Measurements from ENCODE around the gene EEF1G. TPM values are rescaled to one million over a fixed set of nuclear protein-coding genes. Genes with fewer than 3 reads are reported as not detected.

The EEF1G gene
- total and polyA plus RNA-seq, 2 of the 13 experiments (the other 11 are each of a cell fraction or from before 2014, with no cell fraction given) = 1,787 to 2,144 TPM

DNA sequence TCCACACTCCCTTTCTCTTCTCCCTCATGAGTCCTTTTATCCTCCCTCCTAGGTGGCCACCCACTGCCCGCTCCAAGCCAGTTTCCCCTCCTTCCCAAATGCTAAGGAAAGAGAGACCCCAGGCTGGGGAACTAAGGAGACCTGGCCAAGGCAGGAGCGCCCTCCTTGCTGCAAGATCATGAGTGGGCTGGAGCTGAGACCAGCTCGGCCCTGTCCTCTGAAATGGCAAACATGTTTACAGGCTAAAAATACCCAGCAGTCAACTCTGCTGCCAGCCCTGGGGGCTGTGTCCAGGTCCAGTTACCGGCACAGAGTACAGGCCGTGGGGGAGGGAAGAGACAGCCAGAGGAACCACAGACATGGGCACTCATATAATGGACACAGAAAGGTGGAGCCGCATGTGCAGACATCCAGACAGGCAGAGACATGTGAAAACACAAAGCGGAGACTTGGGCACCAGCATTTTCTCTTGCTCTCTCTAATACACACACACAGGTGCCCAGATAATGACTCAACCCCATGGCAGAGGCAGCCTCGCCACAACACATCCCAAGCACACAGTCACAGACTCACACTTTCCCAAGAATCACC, 25.9 kb downstream of the EEF1G start (continued):
- TF ChIP-seq, protein P1, sequence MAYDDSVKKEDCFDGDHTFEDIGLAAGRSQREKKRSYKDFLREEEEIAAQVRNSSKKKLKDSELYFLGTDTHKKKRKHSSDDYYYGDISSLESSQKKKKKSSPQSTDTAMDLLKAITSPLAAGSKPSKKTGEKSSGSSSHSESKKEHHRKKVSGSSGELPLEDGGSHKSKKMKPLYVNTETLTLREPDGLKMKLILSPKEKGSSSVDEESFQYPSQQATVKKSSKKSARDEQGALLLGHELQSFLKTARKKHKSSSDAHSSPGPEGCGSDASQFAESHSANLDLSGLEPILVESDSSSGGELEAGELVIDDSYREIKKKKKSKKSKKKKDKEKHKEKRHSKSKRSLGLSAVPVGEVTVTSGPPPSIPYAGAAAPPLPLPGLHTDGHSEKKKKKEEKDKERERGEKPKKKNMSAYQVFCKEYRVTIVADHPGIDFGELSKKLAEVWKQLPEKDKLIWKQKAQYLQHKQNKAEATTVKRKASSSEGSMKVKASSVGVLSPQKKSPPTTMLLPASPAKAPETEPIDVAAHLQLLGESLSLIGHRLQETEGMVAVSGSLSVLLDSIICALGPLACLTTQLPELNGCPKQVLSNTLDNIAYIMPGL (CRISPR knock-in tag; IDR thresholded peaks at IDR 0.05; ENCODE audit: borderline replicate concordance in 1 of 2, low read depth in 1 of 2) = peak; percentile 18 to 61; a peak in 2 of 4 replicates
- TF ChIP-seq, protein P2, sequence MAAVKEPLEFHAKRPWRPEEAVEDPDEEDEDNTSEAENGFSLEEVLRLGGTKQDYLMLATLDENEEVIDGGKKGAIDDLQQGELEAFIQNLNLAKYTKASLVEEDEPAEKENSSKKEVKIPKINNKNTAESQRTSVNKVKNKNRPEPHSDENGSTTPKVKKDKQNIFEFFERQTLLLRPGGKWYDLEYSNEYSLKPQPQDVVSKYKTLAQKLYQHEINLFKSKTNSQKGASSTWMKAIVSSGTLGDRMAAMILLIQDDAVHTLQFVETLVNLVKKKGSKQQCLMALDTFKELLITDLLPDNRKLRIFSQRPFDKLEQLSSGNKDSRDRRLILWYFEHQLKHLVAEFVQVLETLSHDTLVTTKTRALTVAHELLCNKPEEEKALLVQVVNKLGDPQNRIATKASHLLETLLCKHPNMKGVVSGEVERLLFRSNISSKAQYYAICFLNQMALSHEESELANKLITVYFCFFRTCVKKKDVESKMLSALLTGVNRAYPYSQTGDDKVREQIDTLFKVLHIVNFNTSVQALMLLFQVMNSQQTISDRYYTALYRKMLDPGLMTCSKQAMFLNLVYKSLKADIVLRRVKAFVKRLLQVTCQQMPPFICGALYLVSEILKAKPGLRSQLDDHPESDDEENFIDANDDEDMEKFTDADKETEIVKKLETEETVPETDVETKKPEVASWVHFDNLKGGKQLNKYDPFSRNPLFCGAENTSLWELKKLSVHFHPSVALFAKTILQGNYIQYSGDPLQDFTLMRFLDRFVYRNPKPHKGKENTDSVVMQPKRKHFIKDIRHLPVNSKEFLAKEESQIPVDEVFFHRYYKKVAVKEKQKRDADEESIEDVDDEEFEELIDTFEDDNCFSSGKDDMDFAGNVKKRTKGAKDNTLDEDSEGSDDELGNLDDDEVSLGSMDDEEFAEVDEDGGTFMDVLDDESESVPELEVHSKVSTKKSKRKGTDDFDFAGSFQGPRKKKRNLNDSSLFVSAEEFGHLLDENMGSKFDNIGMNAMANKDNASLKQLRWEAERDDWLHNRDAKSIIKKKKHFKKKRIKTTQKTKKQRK (IDR thresholded peaks at IDR 0.05; ENCODE audit: low read length) = no peak
- TF ChIP-seq, protein P3, sequence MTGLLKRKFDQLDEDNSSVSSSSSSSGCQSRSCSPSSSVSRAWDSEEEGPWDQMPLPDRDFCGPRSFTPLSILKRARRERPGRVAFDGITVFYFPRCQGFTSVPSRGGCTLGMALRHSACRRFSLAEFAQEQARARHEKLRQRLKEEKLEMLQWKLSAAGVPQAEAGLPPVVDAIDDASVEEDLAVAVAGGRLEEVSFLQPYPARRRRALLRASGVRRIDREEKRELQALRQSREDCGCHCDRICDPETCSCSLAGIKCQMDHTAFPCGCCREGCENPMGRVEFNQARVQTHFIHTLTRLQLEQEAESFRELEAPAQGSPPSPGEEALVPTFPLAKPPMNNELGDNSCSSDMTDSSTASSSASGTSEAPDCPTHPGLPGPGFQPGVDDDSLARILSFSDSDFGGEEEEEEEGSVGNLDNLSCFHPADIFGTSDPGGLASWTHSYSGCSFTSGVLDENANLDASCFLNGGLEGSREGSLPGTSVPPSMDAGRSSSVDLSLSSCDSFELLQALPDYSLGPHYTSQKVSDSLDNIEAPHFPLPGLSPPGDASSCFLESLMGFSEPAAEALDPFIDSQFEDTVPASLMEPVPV (CRISPR knock-in tag; IDR thresholded peaks at IDR 0.05) = no peak
- TF ChIP-seq ZNF274 (CRISPR knock-in tag; IDR thresholded peaks at IDR 0.05) (no peak), POGZ (CRISPR knock-in tag; IDR thresholded peaks at IDR 0.05) (peak; percentile 14; the same call in 1 of the 2 replicates), ATM (IDR thresholded peaks at IDR 0.05; ENCODE audit: borderline replicate concordance) (no peak), ZNF121 (CRISPR knock-in tag; IDR thresholded peaks at IDR 0.05) (no peak), ZNF331 (CRISPR knock-in tag; IDR thresholded peaks at IDR 0.05) (peak; percentile 67; the same call in 1 of the 2 replicates), CREM (IDR thresholded peaks at IDR 0.05) (no peak; the same call in 1 of the 2 replicates), CREM (CRISPR knock-in tag; IDR thresholded peaks at IDR 0.05) (no peak), CCDC6 (CRISPR knock-in tag; IDR thresholded peaks at IDR 0.05) (no peak), SSRP1 (CRISPR knock-in tag; IDR thresholded peaks at IDR 0.05) (no peak), ZFP41 (CRISPR knock-in tag; IDR thresholded peaks at IDR 0.05; ENCODE audit: borderline replicate concordance) (no peak), MED13 (CRISPR knock-in tag; IDR thresholded peaks at IDR 0.05) (no peak), TBP (CRISPR knock-in tag; IDR thresholded peaks at IDR 0.05) (no peak), CCAR2 (optimal IDR thresholded peaks at IDR 0.05; ENCODE audit: low read depth, low read length) (no peak), ZKSCAN8 (CRISPR knock-in tag; IDR thresholded peaks at IDR 0.05; ENCODE audit: borderline replicate concordance) (no peak), NFE2L1 (CRISPR knock-in tag; IDR thresholded peaks at IDR 0.05; ENCODE audit: borderline replicate concordance) (no peak), ZNF33B (CRISPR knock-in tag; IDR thresholded peaks at IDR 0.05) (no peak), JARID2 (CRISPR knock-in tag; IDR thresholded peaks at IDR 0.05; ENCODE audit: insufficient replicate concordance) (no peak)
- TF ChIP-seq, protein P4, sequence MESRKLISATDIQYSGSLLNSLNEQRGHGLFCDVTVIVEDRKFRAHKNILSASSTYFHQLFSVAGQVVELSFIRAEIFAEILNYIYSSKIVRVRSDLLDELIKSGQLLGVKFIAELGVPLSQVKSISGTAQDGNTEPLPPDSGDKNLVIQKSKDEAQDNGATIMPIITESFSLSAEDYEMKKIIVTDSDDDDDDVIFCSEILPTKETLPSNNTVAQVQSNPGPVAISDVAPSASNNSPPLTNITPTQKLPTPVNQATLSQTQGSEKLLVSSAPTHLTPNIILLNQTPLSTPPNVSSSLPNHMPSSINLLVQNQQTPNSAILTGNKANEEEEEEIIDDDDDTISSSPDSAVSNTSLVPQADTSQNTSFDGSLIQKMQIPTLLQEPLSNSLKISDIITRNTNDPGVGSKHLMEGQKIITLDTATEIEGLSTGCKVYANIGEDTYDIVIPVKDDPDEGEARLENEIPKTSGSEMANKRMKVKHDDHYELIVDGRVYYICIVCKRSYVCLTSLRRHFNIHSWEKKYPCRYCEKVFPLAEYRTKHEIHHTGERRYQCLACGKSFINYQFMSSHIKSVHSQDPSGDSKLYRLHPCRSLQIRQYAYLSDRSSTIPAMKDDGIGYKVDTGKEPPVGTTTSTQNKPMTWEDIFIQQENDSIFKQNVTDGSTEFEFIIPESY (CRISPR knock-in tag; IDR thresholded peaks at IDR 0.05) = no peak; the same call in 1 of the 2 replicates

Data from HepG2 (cell line).